ENCODE data around the gene DCAF11. TPM values are rescaled to one million over a fixed set of nuclear protein-coding genes. Genes with fewer than 3 reads are reported as not detected.

DCAF11 gene
- total RNA-seq, 2 donors from 2014 or later = 89.2 to 106 TPM

- H3K9me3 ChIP-seq = no peaks in the 10 kb centered on the region
- H3K27me3 ChIP-seq = no peaks in the 10 kb centered on the region
- no peak overlapping the region for H3K27ac ChIP-seq
- TF ChIP-seq CTCF (IDR thresholded peaks at IDR 0.05) = no peak
- no peak for DNase-seq
- no peak overlapping the region for H3K4me3 ChIP-seq
- peaks cover 3% of the 10 kb centered on the region for H3K4me1 ChIP-seq
- intact Hi-C loops (cut with DNase I) = no loop called here
- H3K9ac ChIP-seq (ENCODE audit: low read depth in 2 of 2, low read length in 2 of 2) = no peak overlapping the region
- H3K36me3 ChIP-seq = peaks cover 17% of the 10 kb centered on the region
Measured at GRCh38 chr14:24121210-24121609, 6.6 kb downstream of the DCAF11 start.

GRCh38 chr14:24122416-24122815, 7.8 kb downstream of the DCAF11 start:
- no peak for DNase-seq
- Histone ChIP-seq H3K27ac (no peak overlapping the region), H3K36me3 (peaks cover 17% of the 10 kb centered on the region), H3K9me3 (no peaks in the 10 kb centered on the region), H3K9ac (ENCODE audit: low read depth in 2 of 2, low read length in 2 of 2) (no peak overlapping the region), H3K27me3 (no peaks in the 10 kb centered on the region), H3K4me3 (no peak overlapping the region), H3K4me1 (no peaks in the 10 kb centered on the region)
- intact Hi-C loops (cut with DNase I) = no loop called here
- no peak for TF ChIP-seq CTCF (IDR thresholded peaks at IDR 0.05)

- no peaks in the 10 kb centered on the region for H3K9me3 ChIP-seq
- TF ChIP-seq CTCF (IDR thresholded peaks at IDR 0.05) = no peak
- H3K27me3 ChIP-seq = no peaks in the 10 kb centered on the region
- H3K27ac ChIP-seq = no peak overlapping the region
- H3K4me3 ChIP-seq = no peak overlapping the region
- no peak overlapping the region for H3K9ac ChIP-seq (ENCODE audit: low read depth in 2 of 2, low read length in 2 of 2)
- no peak for DNase-seq
- H3K4me1 ChIP-seq = no peaks in the 10 kb centered on the region
- intact Hi-C loops (cut with DNase I) = no loop called here
- H3K36me3 ChIP-seq = peaks cover 17% of the 10 kb centered on the region
Measured at GRCh38 chr14:24122898-24123297, 8.3 kb downstream of the DCAF11 start.

GRCh38 chr14:24123424-24124417, 9.1 kb downstream of the DCAF11 start:
- no peak for TF ChIP-seq CTCF (IDR thresholded peaks at IDR 0.05)
- no peaks in the 10 kb centered on the region for H3K9me3 ChIP-seq
- no peak for DNase-seq
- no peak overlapping the region for H3K9ac ChIP-seq (ENCODE audit: low read depth in 2 of 2, low read length in 2 of 2)
- H3K27ac ChIP-seq = no peak overlapping the region
- no peaks in the 10 kb centered on the region for H3K4me1 ChIP-seq
- H3K27me3 ChIP-seq = no peaks in the 10 kb centered on the region
- no peak overlapping the region for H3K4me3 ChIP-seq
- intact Hi-C loops (cut with DNase I) = no loop called here
- peaks cover 11% of the 10 kb centered on the region for H3K36me3 ChIP-seq

GRCh38 chr14:24126939-24127338, 12.4 kb downstream of the DCAF11 start:
- Histone ChIP-seq H3K36me3 (no peaks in the 10 kb centered on the region), H3K27me3 (no peaks in the 10 kb centered on the region), H3K9me3 (no peaks in the 10 kb centered on the region), H3K9ac (ENCODE audit: low read depth in 2 of 2, low read length in 2 of 2) (no peak overlapping the region), H3K27ac (no peak overlapping the region), H3K4me3 (no peak overlapping the region), H3K4me1 (no peaks in the 10 kb centered on the region)
- no peak for TF ChIP-seq CTCF (IDR thresholded peaks at IDR 0.05)
- intact Hi-C loops (cut with DNase I) = no loop called here
- no peak for DNase-seq
